Uterine smooth muscle cell (primary cell): Measurements from ENCODE around the gene CELSR2. TPM values are rescaled to one million over a fixed set of nuclear protein-coding genes. Genes with fewer than 3 reads are reported as not detected.

Experiments used
- total RNA-seq: library from RNA; depleted of rRNA; stranded (reverse); fragments of >200 nt; gene quantifications from 2 replicates; pipeline ENCODE4 v1.2.3, GENCODE V29; 2014

The CELSR2 gene
- total RNA-seq: 1.00 and 3.4 TPM in 2 replicates

GRCh38 chr1:109248797-109249629 is at the start of gene CELSR2:
Gene CELSR2 (plus strand): TSS chr1:109249539. CDS start chr1:109250080, 541 bp downstream.

GRCh38 chr1:109213824-109214693 is 35.3 kb upstream of the CELSR2 start, which contains the start of gene SARS1:
Gene SARS1 (plus strand): TSS chr1:109213918. CDS start chr1:109213993, 75 bp downstream.

GRCh38 chr1:109282952-109283747 is 33.8 kb downstream of the CELSR2 start, which contains the start of gene PSRC1:
Gene PSRC1 (minus strand): TSS chr1:109283145.

GRCh38 chr1:109306832-109307273 is 57.5 kb downstream of the CELSR2 start, which contains the start of gene MYBPHL:
Gene MYBPHL (minus strand): TSS chr1:109307011. CDS start chr1:109306991, 20 bp downstream.

Other genes with a start within 250 kb of the CELSR2 start
- gene WDR47, start 207.4 kb upstream of the CELSR2 start, total RNA-seq: 18.8 and 19.6 TPM in 2 replicates
- 118 and 137 TPM in 2 replicates for gene TAF13, start 173.5 kb upstream of the CELSR2 start, total RNA-seq
- 24.0 and 33.6 TPM in 2 replicates for gene TMEM167B, start 158.8 kb upstream of the CELSR2 start, total RNA-seq
- 0.44 and 0.50 TPM in 2 replicates for gene ELAPOR1, start 135.4 kb upstream of the CELSR2 start, total RNA-seq
- 424 and 510 TPM in 2 replicates for gene SARS1, start 35.6 kb upstream of the CELSR2 start, total RNA-seq
- 6.4 and 17.3 TPM in 2 replicates for gene PSRC1, start 33.6 kb downstream of the CELSR2 start, total RNA-seq
- gene MYBPHL, start 57.5 kb downstream of the CELSR2 start, total RNA-seq: not detected in 2 replicates
- gene SORT1, start 148.4 kb downstream of the CELSR2 start, total RNA-seq: 5.8 and 12.6 TPM in 2 replicates
- 57.1 and 72.8 TPM in 2 replicates for gene PSMA5, start 176.9 kb downstream of the CELSR2 start, total RNA-seq
- 0.75 and 1.3 TPM in 2 replicates for gene SYPL2, start 217.0 kb downstream of the CELSR2 start, total RNA-seq
- gene ATXN7L2, start 234.4 kb downstream of the CELSR2 start, total RNA-seq: 1.9 and 2.1 TPM in 2 replicates
- gene CYB561D1, start 244.6 kb downstream of the CELSR2 start, total RNA-seq: 5.4 and 6.5 TPM in 2 replicates